HG02870 (cell line): ENCODE results near the gene CDX1.

ENCODE experiments used
- ATAC-seq: cut with Tn5 transposase; IDR thresholded peaks from one replicate; pipeline ENCODE4 v1.9.1; 2021; ENCODE audit warnings: mild to moderate bottlenecking, moderate library complexity; ENCODE audit not compliant: unreplicated experiment

Gene CDX1

DNA sequence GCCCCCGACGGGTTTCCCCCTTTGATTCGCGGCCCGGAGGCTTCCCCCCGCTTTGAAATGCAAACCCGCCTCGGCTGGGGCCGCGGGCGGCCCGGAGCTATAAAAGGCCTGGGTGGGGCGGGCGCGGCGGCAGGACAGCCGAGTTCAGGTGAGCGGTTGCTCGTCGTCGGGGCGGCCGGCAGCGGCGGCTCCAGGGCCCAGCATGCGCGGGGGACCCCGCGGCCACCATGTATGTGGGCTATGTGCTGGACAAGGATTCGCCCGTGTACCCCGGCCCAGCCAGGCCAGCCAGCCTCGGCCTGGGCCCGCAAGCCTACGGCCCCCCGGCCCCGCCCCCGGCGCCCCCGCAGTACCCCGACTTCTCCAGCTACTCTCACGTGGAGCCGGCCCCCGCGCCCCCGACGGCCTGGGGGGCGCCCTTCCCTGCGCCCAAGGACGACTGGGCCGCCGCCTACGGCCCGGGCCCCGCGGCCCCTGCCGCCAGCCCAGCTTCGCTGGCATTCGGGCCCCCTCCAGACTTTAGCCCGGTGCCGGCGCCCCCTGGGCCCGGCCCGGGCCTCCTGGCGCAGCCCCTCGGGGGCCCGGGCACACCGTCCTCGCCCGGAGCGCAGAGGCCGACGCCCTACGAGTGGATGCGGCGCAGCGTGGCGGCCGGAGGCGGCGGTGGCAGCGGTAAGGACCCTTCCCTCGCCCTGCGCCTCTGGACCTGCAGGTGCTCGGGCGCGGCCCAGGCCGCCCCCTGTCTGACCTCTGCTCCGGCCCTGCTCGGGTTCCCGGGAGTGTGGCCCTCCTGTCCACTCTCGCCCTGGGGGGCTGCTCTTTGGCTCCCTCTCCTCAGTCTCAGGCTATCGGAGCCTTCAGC lies at the start of gene CDX1:
TSS of gene CDX1 (plus strand) at position 129 of the 862 bp plus-strand sequence. CDS start at position 228, 99 bp downstream.
- ATAC-seq = no peak

DNA sequence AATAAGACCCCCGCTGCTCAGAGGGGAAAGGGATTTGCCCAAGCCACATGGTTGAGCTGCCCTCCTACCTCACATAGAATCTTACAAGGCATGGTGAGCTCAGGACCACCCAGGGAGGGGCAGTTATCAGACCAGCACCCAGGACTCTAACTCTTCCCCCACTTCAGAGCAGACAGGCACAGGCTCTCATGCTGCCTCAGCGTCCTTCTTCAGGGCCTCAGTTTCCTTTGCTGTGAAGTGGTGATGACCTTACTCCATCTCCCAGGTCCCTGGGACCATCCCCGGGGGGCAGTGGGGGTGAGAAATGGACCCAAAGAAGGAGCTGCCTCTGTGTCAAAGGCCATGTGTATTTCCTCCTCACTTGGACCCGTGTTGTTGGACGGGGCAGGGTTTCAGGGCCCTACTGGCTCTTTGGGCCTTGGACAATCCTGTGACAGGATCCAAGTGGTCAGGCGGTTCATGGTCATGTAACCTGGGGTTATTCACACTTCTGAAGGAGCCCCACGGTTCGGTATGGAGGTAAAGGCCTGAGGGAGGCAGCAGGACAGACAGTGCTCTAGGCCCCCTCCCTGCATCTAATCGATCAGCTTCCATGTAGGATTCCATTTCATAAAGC lies 48.5 kb upstream of the CDX1 start:
- ATAC-seq = no peak

DNA sequence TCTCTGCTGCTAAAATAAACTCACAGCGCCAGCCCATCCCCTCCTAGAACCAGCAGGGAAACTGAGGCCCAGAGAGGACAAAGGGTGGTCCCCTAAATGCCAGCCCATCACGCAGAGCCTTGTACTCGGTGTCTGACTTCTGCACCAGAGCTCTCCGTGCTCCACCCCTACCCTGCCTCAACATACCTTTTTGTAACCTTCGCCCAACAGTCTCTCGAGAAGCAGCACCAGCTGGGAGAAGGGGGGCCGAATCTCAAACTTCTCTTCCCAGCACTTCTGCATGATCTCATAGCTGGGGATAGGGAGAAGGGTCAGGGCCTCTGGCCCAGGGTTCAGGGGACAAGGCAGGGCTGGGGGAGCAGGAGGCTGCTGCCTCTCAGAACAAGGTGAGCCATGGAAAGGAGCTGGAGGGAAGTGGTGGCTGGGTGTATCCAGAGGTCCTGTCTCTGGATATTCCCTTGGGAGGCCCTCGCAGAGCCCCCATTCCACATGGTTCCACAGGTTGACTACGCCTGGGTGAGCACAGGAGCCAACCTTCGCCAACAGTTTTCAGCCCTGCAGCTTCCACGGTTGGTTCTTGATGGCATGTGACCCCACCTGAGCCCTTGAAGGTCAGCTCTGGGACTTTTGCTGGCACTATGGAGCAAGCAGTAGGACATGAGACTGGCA lies 47.9 kb upstream of the CDX1 start:
- no peak for ATAC-seq

GRCh38 chr5:150119421-150120061 lies 47.0 kb upstream of the CDX1 start:
- ATAC-seq = no peak

GRCh38 chr5:150120062-150120441 lies 46.5 kb upstream of the CDX1 start:
- no peak for ATAC-seq

DNA sequence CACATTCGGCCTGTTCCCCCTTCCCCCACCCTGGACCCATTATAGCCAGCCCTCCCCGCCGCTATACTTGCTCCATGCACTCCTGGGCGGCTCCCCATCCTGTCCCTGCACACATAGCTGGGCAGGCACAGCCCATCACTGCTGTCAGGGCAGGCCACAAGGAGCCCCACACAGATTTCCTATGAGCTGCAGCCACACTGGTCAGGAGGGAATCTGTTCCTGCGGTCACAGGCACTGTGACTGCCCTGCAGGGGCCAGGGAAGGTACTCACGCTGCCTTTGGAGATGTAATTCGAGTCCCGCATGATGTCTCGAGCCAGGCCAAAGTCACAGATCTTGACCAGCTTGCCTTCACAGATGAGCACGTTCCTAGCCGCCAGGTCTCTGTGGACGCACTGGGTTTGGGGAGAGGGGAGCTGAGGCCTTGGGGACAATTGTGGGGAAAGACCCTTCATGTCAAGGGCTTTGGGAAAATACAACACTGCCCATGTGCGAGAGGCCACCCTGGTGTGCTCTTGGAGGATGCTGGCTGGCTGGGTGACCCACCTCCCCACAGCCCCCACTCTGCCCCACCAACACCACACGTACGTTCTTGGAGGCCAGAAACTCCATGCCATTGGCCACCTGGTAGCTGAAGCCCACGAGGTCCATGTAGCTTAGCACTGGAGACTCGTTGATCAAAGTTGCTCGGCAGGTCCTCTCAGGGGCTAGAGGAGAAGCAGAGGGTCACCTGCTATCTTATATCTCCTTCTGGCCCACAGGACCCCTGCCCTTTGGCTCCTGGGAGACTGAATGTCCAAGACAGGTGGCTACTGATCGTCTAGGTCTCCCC lies 45.7 kb upstream of the CDX1 start:
- ATAC-seq = no peak

DNA sequence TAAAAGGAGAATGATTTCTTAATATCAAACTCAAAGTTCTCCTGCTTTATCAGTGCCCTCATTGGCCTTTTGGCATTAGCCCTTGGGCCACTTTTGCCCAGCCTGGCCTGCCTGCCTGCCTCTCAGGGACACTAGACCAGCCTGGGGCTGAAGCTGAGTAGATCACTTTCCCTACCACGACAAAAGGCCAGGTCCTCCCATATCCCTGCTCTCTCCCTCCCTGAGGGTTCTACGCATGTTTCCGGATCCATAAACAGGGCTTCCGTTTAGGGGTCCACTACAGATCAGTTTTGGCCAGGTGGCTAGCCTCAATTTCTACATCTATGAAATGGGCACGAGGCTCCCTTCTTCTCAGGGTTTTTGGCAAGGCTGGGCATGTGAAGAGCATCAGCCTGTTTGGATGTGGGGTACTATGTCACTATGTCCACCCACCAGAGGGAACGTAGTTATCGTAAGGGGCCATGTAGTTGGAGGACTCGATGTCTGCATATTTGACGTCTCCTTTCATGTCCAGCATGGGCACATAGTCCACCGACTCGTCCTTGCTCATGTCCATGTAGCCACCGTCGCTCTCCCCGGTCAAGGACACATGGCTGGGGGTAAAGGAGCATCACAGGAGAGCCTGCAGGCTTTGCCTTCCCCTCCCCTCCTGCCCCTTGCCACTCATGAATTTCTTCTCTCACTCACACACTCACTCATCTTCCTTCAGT lies 45.0 kb upstream of the CDX1 start:
- no peak for ATAC-seq

- peak; percentile 71 for ATAC-seq
These were observed 44.4 kb upstream of the CDX1 start for GRCh38 chr5:150122158-150122510.

DNA sequence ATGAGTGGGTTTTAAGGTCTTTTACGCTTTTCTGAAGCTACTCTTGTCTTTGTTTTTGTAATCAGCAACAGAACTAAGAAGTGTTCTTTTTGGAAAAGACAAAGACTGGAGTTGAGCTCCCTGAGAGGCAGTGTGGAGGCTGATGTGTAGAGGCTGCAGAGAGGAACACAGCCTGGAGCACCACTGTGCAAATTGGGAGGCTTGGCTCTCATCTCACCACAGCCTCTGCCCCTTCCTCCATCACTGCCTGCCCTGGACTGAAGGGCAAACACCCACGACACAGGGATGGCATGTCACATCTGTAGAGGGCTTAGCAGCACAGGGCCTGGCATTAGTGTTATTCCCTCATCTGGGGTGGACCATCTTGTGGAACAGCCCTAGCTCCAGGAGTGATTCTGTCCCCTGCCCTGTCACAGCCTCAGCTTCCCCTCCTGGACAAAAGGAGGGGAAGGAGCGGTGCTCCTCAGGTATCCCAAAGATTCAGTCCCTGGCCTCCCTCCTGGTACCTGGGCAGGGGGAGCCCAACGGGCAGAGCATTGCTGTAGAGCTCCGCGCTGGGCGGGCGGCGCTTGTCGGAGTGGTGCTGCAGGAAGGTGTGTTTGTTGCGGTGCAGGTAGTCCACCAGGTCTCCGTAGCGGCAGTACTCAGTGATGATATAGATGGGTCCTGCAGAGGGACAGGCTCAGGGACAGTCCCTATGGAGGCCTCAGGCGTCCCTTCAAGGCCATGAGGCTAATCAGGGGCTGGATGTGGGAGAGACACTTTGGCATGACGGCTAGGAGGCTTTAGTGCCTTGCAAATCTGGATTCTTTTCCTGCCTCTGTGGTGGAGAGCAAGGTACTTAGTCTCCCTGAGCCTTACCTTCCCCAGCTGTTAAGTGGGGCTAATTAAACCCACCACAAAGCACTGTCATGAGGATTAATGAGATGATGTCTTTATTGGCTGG lies 43.8 kb upstream of the CDX1 start:
- no peak for ATAC-seq

- ATAC-seq = no peak
These were observed 43.0 kb upstream of the CDX1 start for GRCh38 chr5:150123542-150123941.

DNA sequence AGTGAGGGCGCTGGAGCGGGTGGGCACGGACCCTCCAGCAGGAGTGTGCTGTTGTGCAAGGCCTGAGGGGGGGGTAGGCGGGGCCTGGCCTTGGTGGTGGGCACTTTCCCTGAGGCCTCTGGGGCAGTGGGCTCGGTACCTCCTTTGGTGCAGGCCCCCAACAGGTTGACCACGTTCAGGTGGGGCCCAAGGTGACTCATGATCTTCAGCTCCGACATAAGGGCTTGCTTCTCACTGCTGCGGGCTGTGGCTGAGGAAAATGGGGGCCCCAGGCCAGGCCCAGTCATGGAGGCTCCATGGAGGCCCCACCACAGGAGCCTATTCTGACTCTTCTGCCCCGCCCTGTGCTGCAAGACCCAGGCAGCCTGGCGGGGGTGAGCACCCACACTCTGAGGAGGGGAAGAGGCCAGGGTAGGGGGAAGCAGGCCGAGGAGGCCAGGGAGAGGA lies 42.4 kb upstream of the CDX1 start:
- no peak for ATAC-seq

- ATAC-seq = no peak
These were observed 42.0 kb upstream of the CDX1 start for GRCh38 chr5:150124596-150124995.

- no peak for ATAC-seq
These were observed 41.2 kb upstream of the CDX1 start for GRCh38 chr5:150125334-150125733.

DNA sequence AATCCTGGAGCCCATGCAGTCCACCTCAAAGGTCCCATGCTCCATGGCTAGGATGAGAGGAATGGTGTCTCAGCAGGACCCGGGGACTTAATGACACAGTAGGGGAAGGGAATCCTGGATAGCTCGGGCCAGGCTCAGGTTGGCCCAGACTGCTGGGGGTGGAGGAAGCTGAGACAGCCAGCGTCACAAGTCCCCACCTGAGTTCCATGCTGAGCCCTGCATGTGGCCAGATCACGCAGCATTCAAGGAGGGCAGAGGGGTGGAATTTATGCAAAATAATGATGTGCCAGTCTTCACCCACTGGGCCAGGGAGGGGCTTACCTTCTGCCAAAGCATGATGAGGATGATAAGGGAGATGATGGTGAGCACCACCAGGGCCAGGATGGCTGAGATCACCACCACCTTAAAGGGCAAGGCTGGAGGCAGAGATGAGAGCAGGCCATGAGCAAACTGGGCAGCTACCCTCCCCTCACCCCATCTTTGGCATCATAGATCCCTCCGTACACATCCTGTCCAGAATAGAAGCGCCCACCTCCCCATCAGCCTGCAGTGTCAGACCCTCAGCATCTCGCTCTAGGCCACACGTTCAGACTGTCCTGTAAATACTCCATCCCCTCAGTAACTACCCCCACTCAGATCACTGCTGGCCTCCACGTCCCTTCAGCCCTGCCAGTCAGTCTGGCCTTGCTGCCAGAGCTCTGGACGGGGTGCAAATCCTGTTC lies 40.2 kb upstream of the CDX1 start:
- ATAC-seq = no peak

DNA sequence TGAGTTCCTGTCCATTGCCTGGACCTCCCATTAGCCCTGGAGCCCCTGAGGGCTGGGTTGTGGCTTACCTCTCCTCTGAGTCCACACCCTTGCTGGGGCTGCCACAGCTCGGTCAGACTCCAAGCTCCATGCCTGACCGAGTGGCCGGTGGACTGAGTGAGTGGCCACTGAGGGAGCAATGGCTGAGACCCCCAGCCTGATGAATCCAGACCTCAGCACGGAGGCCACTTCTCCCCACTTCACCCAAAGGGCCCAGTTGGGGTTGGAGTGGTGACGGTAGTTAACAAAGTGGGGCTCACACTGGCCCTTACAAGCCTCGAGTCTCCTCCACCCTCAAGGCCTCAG lies 39.7 kb upstream of the CDX1 start:
- ATAC-seq = no peak

DNA sequence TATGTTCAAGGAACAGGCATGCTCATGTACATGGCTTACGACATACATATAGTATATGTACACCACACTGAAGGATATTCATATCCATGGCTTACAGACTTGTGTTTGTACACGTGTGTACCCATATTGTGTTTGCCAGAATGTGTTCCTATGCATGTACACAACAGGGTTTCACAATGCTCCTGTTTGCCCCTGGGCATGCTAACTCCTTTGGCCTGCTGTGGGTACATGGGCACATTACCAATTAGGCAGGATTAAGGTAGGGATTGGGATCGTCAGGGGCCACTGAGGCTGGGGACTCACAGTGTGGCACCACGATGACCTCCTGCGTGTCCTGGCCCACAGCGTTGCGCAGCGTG lies 37.1 kb upstream of the CDX1 start:
- no peak for ATAC-seq

DNA sequence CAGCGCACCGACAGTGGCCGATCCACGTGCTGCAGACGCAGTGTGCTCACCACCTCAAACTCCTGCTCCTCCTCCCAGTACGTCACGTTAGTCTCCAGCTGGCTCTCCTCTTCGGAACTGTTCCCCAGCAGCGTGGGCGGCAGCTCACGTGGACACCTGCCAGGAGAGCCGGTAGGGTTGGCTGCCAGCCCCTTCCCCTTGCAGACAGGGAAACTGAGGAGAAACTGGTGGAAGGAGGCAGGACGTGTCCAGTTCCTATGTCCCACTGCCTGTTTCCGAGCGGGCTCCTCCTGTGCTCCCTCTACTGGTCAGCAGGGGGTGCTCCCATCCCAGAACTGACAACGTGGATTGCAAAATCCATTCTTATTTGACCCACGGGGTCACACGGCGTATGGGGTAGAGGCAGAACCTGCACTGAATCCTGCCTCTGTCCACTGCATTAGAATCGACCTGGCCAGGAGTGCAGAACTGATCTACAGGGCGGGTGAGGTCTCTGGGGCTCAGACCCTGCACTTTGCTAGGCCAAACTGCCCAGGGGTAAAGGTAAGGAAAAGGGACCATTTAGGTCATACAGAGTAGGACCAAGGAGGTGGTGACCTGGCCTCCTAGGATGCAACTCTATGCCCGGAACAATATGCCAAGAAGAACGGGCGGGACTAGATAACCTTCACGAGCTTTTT lies 36.6 kb upstream of the CDX1 start:
- ATAC-seq = peak; percentile 58

DNA sequence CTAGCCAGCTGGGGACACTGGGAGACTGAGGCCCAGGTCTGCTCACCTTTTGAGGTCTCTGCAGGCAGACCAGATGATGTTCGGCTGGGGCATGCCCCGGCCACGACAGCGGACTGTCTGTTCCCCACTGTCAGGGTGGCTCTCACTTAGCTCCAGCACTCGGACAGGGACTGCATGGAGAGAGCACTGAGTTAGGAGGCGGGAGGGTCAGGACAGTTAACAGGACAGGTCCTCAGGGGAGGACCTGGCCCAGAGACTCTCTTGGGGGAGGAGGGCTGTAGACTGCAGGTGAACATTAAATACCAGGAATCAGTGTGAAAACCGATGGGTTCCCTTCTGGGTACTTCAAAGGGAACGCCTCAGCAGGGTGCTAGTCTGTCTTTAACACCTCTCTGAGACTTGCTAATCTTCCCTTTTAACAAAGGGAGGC lies 36.1 kb upstream of the CDX1 start:
- ATAC-seq = no peak
